ENCODE results near the gene CRACDL.

The CRACDL gene

DNA sequence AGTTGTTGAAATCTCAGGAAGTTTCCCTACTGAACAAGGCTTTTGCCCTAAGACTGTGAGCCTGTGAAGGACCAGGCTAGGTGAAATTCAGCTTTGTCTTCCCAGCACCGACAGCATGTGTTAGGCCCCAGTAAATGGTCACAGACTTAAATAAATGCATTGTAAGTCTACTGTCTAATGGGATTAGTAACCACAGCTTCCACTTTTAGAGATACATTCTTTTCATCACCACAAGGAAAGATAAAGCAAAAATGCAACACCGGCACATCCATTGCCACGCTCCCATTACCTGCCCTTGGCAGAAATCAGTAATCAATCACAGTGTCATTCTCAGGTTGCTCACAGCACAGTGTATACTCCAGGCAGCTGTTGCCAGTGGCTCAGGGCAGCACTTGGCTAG lies 59.3 kb downstream of the CRACDL start:
- TF ChIP-seq, protein P1, sequence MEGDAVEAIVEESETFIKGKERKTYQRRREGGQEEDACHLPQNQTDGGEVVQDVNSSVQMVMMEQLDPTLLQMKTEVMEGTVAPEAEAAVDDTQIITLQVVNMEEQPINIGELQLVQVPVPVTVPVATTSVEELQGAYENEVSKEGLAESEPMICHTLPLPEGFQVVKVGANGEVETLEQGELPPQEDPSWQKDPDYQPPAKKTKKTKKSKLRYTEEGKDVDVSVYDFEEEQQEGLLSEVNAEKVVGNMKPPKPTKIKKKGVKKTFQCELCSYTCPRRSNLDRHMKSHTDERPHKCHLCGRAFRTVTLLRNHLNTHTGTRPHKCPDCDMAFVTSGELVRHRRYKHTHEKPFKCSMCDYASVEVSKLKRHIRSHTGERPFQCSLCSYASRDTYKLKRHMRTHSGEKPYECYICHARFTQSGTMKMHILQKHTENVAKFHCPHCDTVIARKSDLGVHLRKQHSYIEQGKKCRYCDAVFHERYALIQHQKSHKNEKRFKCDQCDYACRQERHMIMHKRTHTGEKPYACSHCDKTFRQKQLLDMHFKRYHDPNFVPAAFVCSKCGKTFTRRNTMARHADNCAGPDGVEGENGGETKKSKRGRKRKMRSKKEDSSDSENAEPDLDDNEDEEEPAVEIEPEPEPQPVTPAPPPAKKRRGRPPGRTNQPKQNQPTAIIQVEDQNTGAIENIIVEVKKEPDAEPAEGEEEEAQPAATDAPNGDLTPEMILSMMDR (IDR thresholded peaks at IDR 0.05), result no peak

DNA sequence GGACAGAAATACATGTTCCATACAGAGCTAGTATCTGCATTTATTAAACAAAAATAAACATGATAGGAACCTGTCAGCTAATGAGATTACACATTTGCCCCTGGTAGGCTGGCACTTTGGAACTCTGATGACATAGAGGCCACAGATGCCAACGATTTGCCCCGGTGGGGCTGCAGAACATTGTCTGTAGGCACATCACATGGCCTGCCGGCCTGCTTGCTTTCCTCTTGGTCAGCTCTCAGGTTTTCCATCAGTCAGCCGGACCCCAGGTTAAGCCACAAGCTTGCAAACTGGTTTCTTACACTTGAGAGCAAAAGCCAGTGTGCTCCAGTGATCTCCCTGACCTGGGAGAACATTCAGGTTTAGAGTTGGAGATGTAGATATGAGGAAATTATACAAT lies 60.3 kb downstream of the CRACDL start:
- TF ChIP-seq, protein P1 (IDR thresholded peaks at IDR 0.05), result no peak

DNA sequence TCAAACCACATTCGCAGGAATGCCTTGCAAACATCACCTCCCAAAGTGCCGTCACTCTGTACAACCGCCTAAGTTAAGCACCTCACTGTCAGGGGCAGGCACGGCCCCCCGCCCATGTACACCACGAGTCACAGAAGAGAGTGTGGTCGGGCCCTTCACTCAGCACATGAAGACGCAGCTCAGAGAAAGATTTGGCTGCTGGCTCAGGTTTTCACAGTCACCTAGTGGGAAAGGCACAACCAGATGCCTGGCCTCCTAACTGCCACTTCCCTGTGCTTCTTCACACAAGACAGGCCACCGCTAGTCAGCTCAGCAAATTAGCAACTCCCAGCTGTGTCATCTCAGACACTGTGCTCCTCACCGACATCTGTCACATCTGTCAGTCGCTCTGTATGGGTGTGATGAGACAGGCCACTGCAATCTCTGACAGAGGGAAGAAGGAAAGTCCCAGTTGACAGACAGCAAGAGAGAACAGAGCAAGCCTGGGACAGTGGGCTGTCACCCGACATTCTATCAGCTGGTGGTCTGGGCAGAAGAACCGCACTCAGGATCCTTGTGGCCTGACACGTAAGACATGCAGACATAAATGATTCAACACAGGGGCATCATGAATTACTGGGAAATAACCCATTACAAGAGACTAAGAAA lies 60.8 kb downstream of the CRACDL start:
- TF ChIP-seq, protein P1 (IDR thresholded peaks at IDR 0.05), result no peak

DNA sequence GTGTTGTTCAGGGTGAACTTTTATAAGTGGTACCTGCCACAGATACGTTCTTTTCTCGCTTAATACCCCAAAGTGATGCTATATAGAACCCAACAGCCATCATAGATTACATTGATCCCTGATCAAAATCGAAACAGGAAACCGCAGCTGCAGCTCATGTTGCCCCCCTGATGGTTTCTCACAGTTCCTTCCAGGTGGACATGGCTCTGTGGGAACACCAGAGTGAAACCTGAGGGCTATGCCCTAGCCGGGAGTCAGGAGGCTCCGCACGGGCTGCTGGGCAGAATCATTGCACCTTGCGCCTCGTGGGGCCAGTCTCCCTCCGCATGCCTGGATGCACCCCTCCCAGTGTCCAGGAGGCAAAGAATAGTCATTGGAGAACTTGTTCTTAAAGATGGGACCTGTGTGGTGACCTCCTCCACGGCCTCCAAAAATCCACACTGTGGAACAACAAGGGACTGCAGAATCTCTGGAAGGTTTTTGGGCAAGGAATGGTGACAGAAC lies 61.8 kb downstream of the CRACDL start:
- TF ChIP-seq, protein P1 (IDR thresholded peaks at IDR 0.05), result no peak

DNA sequence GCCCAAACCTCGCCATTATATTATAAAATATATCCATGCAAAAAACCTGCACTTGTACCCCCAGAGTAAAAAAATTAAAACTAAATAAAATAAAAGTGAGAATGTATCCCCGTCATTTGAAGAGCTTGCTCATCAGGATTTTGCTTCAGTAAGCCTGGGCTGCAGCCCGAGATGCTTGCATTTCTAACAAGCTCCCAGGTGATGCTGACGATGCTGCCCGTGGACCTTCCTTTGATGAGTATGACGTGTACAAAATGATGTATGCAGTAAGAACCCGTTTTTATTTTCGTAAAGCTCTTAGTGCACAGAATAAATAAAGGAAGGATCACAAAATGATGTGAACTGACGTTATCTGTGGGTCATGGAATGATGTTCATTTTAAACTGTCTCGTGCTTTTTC lies 63.5 kb downstream of the CRACDL start:
- TF ChIP-seq, protein P1 (IDR thresholded peaks at IDR 0.05), result no peak

DNA sequence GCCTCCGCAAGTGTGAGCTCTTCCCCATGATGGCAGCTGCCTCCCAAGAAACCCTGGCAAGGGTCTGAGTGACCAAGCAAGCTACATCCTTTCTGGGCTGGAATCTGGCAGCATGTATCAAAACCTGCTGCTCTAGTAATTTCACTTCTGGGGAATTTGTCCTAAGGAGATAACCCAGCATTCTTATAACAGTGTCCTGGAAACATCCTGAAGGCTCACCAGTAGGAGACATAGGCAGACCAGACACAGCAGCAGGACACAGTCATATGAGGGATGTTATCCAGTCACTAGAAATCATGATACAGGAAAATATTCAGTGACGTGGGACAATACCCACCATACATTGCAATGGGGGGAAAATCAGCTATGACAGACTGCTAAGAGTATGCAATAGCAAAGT lies 64.5 kb downstream of the CRACDL start:
- TF ChIP-seq, protein P1 (IDR thresholded peaks at IDR 0.05), result no peak

DNA sequence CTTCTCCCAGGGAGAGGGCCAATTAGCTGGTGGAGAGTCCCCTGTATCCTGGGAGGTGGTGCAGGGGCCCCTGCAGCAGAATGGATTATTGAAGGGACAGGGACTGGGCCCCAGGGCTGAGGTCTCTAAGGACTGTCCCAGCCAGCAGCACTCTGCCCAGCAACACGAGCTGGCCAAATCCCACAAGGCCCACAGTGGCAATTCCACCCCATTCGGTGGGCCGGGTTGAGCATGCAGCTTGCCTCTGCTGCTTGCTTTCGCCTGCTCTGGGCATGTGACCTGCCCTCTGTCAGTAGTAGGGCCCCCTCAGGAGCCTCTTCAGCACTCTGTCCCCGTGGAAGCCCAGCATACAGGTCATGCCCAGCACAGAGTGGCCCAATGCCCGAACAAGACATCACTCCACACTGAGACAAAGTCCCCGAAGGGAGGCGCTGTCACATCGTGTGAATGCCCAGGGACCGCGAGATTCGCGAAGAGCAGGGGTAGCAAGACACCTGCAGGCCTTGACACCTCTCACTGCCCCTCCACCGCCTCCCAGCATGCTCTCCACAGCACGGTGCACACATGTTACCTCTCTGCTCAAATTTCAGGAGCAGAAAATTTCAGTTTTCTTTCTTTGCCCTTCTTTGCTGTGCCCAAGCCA lies 65.4 kb downstream of the CRACDL start:
- TF ChIP-seq, protein P1 (IDR thresholded peaks at IDR 0.05), result no peak
